ENCODE data around the gene P2RX1.

DNA sequence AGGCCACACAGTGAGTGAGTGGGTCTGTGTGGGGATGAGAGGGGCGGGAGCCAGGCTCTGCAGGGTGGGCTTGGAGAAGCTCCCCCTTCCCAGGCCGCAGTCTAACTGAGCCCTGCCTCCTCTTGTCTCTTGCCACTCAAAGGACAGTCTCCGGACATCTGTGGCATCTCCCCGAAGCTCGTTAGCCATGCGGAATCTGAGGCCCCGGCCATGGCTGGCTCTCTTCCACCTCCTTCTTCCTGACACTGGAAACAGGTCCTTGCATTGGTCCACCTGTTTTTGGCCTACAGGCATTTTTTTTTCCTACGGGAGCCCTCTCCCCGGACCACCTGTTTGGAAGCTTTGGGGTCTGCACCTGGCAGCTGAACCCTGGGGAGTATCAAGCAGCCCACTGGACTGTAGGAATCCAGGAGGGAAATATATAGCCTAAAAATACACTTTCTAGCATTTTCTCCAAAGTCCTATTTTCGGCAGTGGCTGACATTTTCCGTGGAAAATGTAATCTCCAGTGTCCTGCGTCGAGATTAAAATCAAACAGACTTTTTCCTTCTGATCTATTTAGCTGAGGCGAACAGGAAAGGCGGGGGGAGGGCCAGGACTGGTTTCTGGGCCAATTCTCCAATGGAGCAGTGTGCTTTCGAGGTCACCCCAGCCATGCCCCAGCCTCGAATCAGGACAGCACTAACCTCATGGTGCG is 38.9 kb upstream of the P2RX1 start:
- TF ChIP-seq, protein P1, sequence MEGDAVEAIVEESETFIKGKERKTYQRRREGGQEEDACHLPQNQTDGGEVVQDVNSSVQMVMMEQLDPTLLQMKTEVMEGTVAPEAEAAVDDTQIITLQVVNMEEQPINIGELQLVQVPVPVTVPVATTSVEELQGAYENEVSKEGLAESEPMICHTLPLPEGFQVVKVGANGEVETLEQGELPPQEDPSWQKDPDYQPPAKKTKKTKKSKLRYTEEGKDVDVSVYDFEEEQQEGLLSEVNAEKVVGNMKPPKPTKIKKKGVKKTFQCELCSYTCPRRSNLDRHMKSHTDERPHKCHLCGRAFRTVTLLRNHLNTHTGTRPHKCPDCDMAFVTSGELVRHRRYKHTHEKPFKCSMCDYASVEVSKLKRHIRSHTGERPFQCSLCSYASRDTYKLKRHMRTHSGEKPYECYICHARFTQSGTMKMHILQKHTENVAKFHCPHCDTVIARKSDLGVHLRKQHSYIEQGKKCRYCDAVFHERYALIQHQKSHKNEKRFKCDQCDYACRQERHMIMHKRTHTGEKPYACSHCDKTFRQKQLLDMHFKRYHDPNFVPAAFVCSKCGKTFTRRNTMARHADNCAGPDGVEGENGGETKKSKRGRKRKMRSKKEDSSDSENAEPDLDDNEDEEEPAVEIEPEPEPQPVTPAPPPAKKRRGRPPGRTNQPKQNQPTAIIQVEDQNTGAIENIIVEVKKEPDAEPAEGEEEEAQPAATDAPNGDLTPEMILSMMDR (IDR thresholded peaks at IDR 0.05; ENCODE audit: low read depth, low read length, poor library complexity, severe bottlenecking), result no peak
- no peak for TF ChIP-seq EZH2phosphoT487 (IDR thresholded peaks at IDR 0.05; ENCODE audit: borderline replicate concordance, low read length)

Data from DOHH2 (cell line).